Upper lobe of left lung (tissue), 4 donors: ENCODE data around the gene INTS14.

ENCODE experiments used
- POLR2A ChIP-seq, 4 donors: fragments of 450-650 bp; IDR thresholded peaks; one replicate each; pipeline ENCODE4 v1.5.1; 2016 to 2017; ENCODE audit warnings: antibody characterized with exemption in 4 of 4, mild to moderate bottlenecking in 2 of 4
- POLR2AphosphoS5 ChIP-seq, 2 donors: sonication (generic); formaldehyde crosslinking; IDR thresholded peaks; one replicate each; pipeline ENCODE4 v1.5.1; 2017; ENCODE audit warnings: antibody characterized with exemption in 2 of 2
- TF ChIP-seq, protein P1 (sequence below), 6 experiments: fragments of 450-650 bp in 4 of 6; fragments of 200-600 bp in 2 of 6; sonication (generic) in 2 of 6; IDR thresholded peaks; one replicate each; pipeline ENCODE4 v1.5.1; 2016 to 2019; ENCODE audit warnings: antibody characterized with exemption in 6 of 6

DNA sequence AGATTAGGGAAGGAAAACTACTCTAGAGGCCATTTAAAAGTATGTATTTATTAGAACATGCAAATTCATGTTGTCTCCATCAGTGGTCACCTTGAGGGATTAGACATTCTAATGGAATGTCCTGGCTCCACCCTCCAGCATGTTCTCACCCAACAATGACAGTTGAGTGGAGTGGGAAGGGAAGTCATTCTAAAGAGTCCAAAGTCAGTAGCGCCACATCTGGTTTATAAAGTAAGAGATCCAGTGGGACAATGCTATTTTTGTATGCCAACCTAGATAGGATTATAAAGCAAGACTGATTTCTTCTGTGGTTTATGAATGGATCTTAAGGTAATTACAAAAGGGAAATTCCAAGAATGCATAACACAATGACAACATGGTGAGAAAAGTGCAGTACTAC lies 44.1 kb upstream of the INTS14 start:
- TF ChIP-seq, protein P1, sequence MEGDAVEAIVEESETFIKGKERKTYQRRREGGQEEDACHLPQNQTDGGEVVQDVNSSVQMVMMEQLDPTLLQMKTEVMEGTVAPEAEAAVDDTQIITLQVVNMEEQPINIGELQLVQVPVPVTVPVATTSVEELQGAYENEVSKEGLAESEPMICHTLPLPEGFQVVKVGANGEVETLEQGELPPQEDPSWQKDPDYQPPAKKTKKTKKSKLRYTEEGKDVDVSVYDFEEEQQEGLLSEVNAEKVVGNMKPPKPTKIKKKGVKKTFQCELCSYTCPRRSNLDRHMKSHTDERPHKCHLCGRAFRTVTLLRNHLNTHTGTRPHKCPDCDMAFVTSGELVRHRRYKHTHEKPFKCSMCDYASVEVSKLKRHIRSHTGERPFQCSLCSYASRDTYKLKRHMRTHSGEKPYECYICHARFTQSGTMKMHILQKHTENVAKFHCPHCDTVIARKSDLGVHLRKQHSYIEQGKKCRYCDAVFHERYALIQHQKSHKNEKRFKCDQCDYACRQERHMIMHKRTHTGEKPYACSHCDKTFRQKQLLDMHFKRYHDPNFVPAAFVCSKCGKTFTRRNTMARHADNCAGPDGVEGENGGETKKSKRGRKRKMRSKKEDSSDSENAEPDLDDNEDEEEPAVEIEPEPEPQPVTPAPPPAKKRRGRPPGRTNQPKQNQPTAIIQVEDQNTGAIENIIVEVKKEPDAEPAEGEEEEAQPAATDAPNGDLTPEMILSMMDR (IDR thresholded peaks at IDR 0.05) = no peak
- TF ChIP-seq POLR2AphosphoS5 (IDR thresholded peaks at IDR 0.05) (no peak), POLR2A (IDR thresholded peaks at IDR 0.05) (no peak)
